B cell (primary cell): Measurements from ENCODE around the gene TCF7L2.

Experiments
- EZH2 ChIP-seq: IDR thresholded peaks from 2 replicates; pipeline ENCODE4 v1.6.1; 2012; ENCODE audit warnings: borderline replicate concordance, low read depth, mild to moderate bottlenecking, moderate library complexity, low read length; ENCODE audit not compliant: insufficient read depth, poor library complexity, severe bottlenecking
- TF ChIP-seq, protein P1 (sequence below): fragments of 200-600 bp; IDR thresholded peaks from one replicate; pipeline ENCODE4 v1.8.0; 2022; ENCODE audit warnings: antibody characterized with exemption, mild to moderate bottlenecking

DNA sequence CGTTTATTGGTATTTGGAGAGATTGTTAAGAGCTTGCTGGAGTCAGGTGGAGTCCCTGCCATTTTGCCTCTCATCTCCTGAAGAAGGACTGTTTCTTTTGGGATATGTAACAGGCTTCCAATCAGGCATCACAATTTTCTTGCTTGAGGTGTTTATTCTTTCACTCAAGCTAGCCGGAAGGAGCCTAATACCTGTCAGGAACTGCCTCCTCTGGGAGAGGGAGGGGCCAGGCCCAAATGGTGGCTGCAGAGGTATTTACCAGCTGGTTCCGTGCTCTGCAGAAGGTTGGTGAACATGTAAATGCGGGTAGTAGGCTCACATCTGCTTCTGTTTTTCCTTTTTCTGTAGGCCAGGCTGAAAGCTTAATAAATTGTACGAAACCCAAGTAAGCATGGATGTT is 114.0 kb downstream of the TCF7L2 start:
- TF ChIP-seq, protein P1, sequence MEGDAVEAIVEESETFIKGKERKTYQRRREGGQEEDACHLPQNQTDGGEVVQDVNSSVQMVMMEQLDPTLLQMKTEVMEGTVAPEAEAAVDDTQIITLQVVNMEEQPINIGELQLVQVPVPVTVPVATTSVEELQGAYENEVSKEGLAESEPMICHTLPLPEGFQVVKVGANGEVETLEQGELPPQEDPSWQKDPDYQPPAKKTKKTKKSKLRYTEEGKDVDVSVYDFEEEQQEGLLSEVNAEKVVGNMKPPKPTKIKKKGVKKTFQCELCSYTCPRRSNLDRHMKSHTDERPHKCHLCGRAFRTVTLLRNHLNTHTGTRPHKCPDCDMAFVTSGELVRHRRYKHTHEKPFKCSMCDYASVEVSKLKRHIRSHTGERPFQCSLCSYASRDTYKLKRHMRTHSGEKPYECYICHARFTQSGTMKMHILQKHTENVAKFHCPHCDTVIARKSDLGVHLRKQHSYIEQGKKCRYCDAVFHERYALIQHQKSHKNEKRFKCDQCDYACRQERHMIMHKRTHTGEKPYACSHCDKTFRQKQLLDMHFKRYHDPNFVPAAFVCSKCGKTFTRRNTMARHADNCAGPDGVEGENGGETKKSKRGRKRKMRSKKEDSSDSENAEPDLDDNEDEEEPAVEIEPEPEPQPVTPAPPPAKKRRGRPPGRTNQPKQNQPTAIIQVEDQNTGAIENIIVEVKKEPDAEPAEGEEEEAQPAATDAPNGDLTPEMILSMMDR = no peak
- TF ChIP-seq EZH2 = no peak
